ENCODE measurements around the gene CEP104.
A peak's percentile ranks its signal among the peaks of the same experiment; 100 is the strongest.

CEP104 gene

DNA sequence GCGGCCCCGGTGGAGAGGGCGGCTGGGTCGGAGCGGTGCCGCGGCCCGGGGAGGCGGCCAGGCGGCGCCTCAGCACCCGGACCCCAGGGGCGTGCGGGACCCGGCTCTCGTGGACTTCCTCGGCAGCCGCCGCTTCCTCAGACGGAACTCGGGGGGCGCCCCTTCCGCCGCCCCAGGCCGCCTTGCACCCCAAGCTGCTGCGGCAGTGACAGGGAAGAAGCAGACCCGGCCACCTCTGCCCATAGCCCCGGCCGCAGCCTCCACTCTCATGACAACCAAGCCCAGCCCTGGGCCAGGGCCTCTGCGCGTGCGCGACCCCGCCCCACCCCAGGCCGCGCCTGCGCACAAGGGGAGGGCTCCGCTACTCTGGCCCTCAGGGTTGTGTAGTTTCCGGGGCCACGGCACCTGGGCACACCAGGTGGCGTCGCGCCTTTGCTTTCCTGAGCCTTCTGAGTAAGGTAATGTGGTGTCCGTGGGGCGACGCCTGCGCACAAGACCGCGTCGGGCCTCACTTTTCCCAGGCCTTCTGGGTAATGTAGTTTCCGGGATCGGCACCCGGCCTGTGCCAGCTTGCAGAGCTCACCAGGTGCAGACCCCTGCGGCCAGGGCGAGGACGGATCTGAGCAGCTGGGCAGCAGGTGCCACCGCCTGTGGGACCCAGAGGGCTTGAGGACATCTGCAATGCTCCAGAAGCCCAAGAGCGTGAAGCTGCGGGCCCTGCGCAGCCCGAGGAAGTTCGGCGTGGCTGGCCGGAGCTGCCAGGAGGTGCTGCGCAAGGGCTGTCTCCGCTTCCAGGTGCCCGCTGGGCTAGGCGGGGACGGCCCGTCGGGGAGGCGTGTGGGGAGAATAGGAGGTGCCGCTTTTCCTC lies at the start of gene CEP104, which contains the start of gene DFFB:
Gene CEP104, minus strand, starts transcription at position 289 of the 868 bp plus-strand sequence. CDS start 4,804 bp downstream, outside the sequence.
Gene DFFB, plus strand, starts transcription at position 554 of the 868 bp plus-strand sequence. Its CDS starts 128 bp downstream, at position 682.
- DNase-seq (ENCODE audit: low spot score) = peak; percentile 99

DNA sequence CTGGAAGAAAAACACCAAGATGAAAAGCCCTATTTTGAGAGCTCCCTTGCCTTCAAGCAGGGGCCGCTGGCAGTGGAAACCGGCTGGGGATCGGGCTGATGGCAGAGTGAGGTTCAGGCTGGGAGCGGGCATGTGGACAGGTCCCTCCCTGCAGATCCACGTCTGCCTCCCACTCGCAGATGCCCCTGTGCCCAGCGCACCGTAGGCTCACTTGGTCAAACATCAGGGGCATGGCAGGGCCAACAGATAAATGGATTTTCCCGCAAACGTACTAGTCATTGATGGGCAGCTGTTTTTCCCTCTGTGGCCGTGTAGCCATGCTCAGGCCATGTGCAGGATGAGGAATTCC lies 49.6 kb upstream of the CEP104 start:
- no peak for DNase-seq (ENCODE audit: low spot score)

DNA sequence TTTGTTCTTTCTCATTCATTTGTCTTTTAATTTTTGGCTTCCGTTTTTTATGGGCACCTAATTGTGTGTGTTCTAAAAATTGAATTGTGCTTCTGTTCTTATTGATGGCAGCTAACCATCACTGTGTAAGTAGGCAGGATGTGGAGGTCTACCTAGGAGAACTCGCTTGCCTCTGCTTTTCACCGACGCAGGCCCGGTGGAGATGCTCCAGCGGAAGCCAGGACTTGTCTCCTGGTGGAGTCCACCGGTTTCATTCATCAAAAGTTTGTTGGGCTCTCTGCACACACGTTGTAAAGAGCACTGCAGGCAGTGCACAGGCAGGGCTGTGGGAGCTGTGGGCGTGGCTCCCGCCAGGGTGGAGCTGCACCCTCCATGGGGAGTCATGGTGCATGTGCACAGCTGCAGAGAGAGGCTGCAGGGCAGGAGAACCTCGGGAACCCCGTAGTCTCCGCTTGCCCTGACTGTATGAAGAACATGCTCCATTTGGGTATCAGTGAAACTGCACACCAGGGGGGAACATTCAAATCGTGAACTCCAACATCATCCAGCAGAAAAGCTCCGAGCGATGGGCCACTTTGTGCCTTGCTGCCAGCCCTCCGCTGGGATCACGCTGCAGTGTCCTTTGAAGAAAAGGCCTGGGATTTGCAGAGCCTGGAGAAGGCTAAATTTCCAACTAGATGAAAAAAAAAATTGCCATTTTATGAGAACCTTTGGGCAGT lies 49.1 kb upstream of the CEP104 start:
- no peak for DNase-seq (ENCODE audit: low spot score)

DNA sequence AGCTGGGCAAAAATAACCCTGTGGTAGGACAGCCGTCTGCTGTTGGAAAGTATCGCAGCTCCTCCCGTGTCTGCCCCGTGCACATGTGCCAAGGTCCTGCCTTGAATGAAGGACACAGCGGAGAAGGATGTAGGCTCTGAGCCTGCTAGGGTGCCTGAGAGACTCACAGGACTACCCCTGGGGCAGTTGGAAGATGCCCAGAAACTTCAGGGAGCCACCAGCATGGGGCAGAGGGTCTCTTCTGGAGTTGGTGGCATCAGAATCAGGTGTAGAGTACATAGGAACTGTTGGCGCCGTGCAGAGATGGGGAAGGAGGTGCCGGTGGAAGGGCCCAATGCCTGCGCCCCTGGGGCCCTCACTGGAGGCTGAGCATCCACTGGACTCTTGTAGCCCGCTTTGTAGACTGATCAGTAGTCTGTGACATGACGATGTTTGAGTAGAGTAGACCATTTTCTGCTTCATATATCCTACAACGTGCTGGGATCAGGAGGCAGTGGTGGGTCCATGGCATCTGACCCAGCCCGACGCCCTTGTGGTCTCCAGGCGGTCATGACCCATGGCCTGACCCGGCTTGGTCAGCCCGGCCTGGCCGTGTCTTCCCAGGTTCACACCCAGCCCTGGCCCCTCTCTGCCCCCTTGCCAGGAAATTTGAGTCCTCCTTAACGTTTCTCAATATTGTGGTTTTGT lies 48.4 kb upstream of the CEP104 start:
- DNase-seq (ENCODE audit: low spot score) = no peak

DNA sequence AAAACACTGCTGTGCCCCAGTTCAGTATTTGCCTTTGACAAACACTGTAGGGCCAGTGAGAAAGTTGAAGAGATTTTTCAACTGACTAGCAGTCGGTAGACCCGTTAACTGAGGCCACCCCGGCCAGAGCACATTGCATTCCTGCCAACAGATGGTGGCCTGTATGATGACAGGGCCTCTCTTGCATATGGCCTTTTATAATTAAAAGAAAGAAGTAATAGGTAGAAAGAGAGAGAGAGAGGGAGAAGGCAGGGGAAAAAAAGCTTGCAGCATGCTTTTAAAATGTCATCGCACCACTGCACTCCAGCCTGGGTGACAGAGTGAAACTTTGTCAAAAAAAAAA lies 47.8 kb upstream of the CEP104 start:
- DNase-seq (ENCODE audit: low spot score) = no peak

DNA sequence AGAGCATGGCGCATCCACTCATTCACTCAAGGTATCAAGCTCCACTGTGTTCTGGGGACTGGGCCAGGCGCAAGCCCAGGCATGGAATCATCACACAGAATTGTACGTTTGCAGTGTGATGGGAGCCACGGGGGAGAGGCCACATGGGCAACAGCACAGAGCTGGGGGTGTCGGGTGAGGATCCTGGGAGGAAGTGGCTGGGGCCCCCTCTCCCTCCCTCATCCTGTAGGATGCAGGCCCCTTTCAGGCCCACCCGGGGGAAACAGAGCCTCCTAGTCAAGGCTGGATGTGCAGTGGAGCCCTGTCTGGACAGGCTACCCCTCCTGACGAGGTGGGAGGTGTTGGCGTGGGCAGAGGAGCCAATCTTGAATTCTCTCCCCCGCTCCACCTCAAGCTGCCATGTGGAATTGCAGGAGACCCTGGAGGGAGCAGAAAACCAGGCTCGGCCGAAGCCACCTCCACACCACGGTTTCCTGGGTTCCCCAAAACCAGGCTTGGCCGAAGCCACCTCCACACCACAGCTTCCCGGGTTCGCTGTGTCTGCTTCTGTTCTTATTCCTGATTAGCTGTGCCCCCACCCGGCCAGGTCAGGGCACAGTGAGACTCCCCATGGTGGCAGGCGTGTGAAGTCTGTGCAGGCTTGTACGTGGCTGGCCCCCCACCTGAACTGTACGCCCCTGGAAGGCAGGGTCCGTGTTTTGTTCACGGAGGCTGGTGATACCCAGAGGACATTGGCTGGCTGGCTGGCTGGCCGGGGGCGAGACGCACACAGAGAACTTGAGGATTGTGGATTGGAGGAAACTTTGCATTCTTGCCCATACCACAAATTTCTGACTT lies 47.2 kb upstream of the CEP104 start:
- no peak for DNase-seq (ENCODE audit: low spot score)

DNA sequence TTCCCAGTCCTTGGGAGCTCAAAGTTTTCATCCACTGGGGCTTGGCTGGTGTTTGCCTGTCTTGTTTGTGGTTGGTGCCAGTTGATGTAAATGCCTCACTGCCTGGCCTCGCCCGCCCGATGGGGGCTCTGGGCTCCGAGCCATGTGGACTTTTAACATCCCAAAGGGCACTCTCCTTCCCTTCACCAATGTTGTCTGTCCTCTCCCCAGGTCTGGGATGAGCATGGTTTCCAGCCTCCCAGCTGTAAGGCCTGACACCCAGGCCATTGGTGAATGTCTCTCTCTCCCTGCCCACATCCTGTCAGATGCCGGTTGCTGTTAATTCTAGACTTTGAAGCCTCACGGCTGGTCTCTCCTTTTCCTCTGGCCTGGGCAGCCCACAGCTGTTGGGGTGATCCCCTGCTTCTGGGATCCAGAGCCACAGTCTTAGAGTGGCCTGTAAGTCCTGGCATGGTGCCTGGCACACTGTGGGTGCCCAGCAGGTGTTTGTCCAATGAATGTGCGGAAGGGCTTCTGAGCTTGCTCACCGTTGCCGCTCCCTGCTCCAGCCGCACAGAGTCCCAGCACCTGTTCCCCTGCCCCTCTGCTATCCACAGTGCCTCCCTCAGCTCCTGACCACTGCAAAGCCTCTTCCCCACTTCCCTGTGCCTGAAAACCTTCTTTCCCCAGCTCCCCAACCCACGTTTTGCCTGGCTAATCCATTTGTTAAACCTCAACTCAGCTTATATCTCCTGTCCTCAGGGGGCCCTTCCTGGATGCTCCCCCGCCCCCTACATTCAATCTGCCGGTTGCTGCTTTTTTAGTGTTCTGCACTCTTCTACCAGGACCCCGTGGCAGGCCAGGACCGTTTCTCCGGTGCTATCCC lies 46.4 kb upstream of the CEP104 start:
- peak; percentile 22 for DNase-seq (ENCODE audit: low spot score)

DNA sequence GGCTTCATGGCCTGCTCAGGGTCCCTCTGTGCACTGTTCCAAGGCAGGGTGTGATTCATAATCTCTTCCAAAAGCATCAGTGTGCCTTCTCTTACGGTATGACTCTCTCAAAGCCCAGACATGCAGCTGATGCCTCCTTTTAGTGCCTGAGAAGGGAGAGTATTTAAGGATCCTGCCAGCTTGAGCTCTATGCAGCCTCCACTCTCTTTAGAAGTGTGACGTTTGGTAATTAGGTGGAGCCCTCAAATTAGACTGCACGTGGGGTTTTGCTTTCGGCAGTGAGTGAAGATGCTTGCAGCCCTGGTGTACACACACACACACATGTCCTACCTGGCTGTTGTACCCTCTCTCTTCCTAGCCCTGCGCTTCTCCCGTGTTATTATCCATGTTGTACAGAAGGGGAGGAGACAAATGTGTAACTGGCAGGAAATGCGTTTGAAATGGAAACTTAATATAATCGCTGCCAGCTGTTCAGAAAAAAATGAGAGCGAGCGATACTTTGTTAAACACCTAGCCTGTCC lies 45.6 kb upstream of the CEP104 start:
- DNase-seq (ENCODE audit: low spot score) = peak; percentile 41

DNA sequence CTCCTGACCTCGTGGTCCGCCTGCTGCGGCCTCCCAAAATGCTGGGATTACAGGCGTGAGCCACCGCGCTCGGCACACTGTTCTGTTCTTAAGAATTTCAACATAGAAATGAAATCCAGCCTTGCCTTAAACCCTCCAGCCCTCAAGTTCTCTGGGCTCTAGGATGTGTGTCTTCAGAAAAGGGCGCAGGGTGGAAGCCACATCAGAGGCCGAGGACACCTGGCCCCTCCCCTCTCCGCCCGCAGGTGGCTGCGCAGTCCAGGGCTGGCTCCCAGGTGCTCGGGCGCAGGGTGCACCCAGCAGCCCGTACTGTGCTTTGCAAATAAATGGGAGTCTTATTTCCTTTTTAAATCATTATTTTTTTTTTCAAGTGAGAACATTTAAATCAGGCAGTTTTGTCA lies 45.1 kb upstream of the CEP104 start:
- DNase-seq (ENCODE audit: low spot score) = peak; percentile 22

DNA sequence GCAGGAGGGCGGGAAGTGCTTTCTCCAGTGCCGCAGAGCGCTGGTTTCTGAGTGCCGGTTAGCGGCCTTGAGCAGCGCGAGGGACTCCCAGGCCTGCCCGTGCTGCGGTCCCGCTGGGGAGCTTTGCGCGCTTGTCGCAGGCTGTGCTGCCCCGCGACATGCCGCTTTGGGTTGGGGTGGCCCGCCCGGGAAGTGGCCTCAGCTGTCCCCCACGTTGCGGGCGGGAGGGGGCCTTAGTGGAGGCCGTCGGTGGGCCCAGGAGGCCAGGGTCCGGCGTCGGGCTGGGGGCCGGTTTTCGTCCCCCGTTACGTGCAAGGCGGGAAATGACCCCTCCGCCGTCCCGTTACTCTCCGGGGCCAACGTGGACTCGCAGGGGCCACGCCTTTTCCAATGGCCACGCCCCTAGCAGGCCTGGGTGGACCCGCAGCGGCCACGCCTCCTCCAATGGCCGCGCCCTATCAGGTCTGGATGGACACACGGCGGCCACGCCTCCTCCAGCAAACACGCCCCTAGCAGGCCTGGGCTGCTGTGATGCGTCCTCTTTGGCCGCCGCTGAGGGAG lies 44.0 kb upstream of the CEP104 start:
- peak; percentile 91 for DNase-seq (ENCODE audit: low spot score)

DNA sequence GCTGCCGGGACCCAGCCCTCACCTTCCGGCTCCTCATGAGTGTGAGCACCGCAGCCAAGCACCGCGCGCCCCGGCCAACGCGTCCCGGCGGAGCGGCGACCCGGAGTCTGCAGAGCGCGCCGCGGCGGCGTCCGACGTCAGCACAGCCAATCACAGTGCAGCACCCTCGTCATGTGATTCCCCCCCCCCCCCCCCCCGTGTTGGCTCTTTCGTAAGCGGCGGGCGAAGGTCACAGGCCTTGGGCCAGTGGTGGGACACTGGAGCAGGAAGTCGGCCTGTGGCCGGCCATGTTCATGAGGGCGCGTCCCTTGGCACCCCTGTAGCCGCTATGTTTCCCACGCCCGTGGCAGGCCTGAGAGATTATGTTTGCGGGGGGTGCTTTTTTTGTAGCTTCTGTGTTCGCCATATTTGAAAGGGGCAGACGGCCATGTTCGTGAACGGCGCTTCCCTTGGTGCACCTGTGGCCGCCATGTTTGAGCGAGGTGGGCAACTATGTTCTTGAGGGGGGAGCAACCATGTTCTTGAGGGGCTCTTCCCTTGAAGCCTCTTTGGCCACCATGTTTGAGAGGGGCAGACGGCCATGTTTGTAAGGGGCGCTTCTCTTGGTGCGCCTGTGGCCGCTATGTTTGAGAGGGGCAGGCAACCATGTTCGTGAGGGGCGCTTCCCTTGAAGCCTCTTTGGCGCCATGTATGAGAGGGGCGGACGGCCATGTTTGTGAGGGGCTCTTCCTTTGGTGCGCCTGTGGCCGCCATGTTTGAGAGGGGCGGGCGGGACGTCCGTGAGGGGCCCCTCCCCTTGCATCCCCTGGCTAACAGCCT lies 43.3 kb upstream of the CEP104 start, which contains the start of gene C1orf174:
Gene C1orf174, minus strand, starts transcription at position 123 of the 819 bp plus-strand sequence. Its CDS starts 86 bp downstream, at position 37.
- peak; percentile 98 for DNase-seq (ENCODE audit: low spot score)

DNA sequence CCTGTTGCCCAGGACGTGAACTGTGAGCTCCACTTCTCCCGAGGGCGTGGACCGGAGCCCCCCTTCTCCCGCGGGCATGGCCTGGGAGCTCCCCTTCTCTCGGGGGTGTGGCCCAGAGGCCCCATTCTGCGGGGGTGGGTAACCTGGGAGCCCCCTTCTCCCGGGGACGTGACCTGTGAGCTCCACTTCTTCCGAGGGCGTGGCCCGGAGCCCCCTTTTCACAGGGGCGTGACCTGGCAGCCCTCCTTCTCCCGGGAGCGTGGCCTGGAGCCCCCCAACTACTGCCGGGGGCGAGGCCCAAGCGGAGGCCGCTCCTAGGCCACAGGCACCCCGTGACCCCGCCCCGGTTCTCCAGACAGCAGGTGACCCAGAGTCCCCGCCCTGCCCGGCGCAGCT lies 42.7 kb upstream of the CEP104 start:
- peak; percentile 22 for DNase-seq (ENCODE audit: low spot score)

DNA sequence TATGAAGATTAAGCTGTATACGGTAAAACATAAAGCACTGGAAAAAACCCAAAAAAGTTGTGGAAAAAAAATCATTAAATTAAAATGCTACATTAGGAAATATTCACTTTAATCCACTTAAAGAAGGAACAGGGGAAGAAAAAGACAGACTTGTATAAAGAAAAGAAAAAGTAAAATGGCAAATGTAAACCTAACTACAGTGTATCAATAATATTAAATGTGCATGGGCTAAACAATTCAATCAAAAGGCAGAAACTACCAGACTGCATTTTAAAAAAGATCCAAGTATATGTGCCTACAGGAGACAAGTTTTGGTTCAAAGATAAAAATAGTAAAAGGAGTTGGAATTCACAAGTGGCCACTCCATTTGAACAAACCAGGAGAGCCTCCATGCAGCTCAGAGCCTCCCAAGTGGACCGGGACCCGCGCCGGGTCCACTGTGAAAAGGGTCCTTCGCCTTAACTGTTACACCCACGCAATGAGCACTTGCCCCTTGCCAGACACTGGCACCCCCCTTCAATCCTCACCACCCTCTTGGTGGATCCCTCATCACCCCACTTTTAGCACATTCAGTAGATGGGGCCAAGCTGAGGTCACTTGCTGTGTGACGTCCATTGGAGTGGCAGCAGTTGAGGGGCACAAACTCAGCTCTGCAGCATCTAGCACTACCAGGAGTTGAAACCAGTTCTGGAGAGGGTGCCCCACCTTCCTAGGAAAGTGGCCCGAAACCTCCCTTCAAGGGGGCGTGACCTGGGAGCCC lies 42.2 kb upstream of the CEP104 start:
- DNase-seq (ENCODE audit: low spot score) = no peak

DNA sequence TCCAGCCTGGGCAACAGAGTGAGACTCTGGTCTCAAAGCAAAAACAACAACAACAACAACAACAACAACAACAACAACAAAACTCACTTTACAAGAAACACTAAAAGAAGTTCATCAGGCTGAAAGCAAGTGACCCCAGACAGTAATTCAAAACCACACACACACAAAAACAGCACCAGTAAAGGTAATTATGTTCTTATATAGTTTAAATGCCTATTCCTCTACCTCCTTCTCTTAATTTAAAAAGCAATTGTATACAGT lies 41.4 kb upstream of the CEP104 start:
- DNase-seq (ENCODE audit: low spot score) = no peak

DNA sequence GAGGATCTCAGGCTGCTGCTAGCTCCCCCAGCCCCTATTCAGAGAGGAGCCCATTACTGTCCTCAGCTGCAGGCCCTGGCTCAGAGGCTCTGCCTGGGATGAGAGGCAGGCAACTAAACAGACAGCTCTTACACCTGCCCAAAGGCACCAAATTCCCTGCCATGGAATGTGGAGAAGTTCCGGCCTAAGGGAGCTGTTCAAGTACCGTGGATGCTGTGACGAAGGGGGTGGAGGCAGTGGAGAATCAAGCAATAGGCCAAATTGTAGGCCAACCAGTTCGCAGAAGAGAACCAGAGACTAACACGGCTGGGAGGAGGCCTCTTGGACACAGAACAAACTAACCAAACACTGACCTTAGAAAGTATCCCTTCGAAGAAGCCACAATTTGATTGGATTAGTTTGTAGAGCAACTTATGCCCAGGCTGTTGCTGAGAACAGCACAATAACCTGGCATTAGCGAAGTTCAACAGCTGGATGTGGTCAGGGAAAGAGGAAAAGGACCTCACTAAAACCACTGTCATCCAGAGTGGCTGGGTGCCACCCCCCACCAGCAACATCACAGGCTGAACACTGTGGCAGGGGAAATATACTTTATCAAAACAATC lies 39.5 kb upstream of the CEP104 start:
- no peak for DNase-seq (ENCODE audit: low spot score)

DNA sequence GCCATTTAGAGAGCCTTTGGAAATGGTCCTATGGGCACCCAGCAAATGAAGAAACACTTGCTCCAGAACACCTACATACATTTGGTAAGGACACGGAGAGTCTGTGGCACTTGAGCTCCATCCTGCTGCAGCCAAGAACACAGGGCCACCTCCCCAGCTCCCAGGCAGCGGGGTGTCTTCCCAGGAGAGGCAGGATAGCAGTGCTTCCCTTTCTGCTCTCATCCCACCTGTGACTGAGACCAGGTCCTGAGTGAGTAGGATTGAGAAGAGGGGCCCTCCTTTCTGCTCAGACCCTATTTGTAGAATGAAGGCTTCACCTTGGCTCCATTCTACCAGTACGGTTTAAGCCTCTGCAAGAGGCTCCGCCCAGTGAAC lies 38.9 kb upstream of the CEP104 start:
- DNase-seq (ENCODE audit: low spot score) = no peak

DNA sequence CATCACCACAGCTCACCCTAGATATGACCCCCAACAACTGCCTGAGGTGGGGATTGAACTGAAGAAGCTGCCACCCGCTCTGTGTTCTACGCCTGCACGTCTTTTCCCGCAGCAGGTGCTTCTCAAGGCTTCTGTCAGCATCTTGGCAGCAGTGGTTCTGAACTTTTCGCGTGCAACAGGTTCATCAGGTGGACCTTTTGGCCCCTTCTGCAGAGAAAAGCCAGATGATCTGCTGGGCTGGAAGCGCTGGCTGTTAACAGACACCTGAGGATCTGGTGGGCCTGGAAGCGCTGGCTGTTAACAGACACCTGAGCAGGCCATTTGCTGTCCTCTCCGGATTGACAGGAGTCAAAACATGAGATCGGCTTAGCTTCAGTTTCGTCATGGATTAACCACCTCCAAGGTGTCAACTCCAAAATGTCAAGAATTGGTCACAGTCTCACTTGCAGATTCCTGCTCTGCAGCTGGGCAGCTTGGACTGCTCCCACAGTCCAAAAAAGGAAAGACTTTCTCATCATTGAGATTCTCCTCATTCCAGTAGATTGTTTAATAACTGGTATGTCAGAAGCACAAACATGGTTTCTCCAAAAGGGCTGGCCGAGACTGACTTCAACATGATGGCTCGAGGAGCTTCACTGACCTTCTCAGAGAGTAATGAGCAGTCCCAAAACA lies 38.4 kb upstream of the CEP104 start:
- DNase-seq (ENCODE audit: low spot score) = no peak
